Measurements from ENCODE around the gene RELN. TPM values are rescaled to one million over a fixed set of nuclear protein-coding genes. Genes with fewer than 3 reads are reported as not detected.

RELN gene
- total RNA-seq, 5 donors from 2014 or later (not counting 1 experiment from before 2014, with no cell fraction given): 0.20 to 0.50 (median 0.41) TPM; not detected in 2

GRCh38 chr7:103843689-103844480, 145.6 kb downstream of the RELN start:
- ATAC-seq (replicated peaks in 1 of 4): no peak
- H3K27ac Mint-ChIP-seq: no peak overlapping the region
- H3K36me3 Mint-ChIP-seq: no peaks in the 10 kb centered on the region
- no peaks in the 10 kb centered on the region for H3K9me3 ChIP-seq
- peaks cover 2 to 6% of the 10 kb centered on the region in 2 donors for H3K27me3 Mint-ChIP-seq
- DNase-seq: no peak
- CTCF ChIA-PET: interaction anchor here in 1 of 2 donors (0.7 kb wide), 1 partner anchor 68 kb away, joined by 3 read pairs; no protein-coding TSS in a partner anchor
- H3K9me3 Mint-ChIP-seq: peaks cover 0 to under 1% (median 0%) of the 10 kb centered on the region in 3 donors
- H3K4me1 Mint-ChIP-seq: no peaks in the 10 kb centered on the region
- H3K4me3 ChIP-seq (ENCODE audit: control insufficient read depth in 1 of 2, extremely low read depth in 1 of 2, low read length in 1 of 2): no peak overlapping the region
- H3K27me3 ChIP-seq (replicated peaks in 1 of 2; ENCODE audit: control insufficient read depth in 2 of 2, extremely low read depth in 1 of 2, insufficient read depth in 2 of 2, low read length in 1 of 2): no peaks in the 10 kb centered on the region
- no peaks in the 10 kb centered on the region for H3K36me3 ChIP-seq (ENCODE audit: control insufficient read depth in 2 of 2, extremely low read depth in 1 of 2, insufficient read depth in 1 of 2, low read length in 1 of 2)
- POLR2A ChIA-PET: no interaction called here
- H3K4me1 ChIP-seq (ENCODE audit: control insufficient read depth in 1 of 2, extremely low read depth in 1 of 2, insufficient read depth in 2 of 2, low read length in 2 of 2): no peaks in the 10 kb centered on the region
- no peak overlapping the region for H3K27ac ChIP-seq (ENCODE audit: low read length)
- 64% methylated on average over 2 of the region's 2 CpGs for WGBS (ENCODE audit: insufficient coverage)
- no peak overlapping the region for H3K4me3 Mint-ChIP-seq

- Histone ChIP-seq H3K4me1 (ENCODE audit: control insufficient read depth in 1 of 2, extremely low read depth in 1 of 2, insufficient read depth in 2 of 2, low read length in 2 of 2) (no peaks in the 10 kb centered on the region), H3K36me3 (ENCODE audit: control insufficient read depth in 2 of 2, extremely low read depth in 1 of 2, insufficient read depth in 1 of 2, low read length in 1 of 2) (no peaks in the 10 kb centered on the region), H3K9me3 (no peaks in the 10 kb centered on the region), H3K27ac (ENCODE audit: low read length) (no peak overlapping the region), H3K27me3 (replicated peaks in 1 of 2; ENCODE audit: control insufficient read depth in 2 of 2, extremely low read depth in 1 of 2, insufficient read depth in 2 of 2, low read length in 1 of 2) (no peaks in the 10 kb centered on the region), H3K4me3 (ENCODE audit: control insufficient read depth in 1 of 2, extremely low read depth in 1 of 2, low read length in 1 of 2) (no peak overlapping the region)
- no peak for DNase-seq
- ChIA-PET POLR2A (no interaction called here), CTCF (no interaction called here)
- Mint-ChIP-seq H3K4me1 (no peaks in the 10 kb centered on the region), H3K27me3 (peaks cover 7 to 13% of the 10 kb centered on the region in 2 donors), H3K27ac (no peak overlapping the region), H3K9me3 (no peaks in the 10 kb centered on the region), H3K36me3 (no peaks in the 10 kb centered on the region), H3K4me3 (no peak overlapping the region)
- ATAC-seq (replicated peaks in 1 of 4): no peak
- WGBS (ENCODE audit: insufficient coverage): no CpG with 5 or more reads among the region's 3 CpGs
These were observed 156.1 kb downstream of the RELN start for GRCh38 chr7:103833401-103833800.

GRCh38 chr7:103832438-103832837, 157.0 kb downstream of the RELN start:
- Mint-ChIP-seq H3K4me1 (no peaks in the 10 kb centered on the region), H3K36me3 (no peaks in the 10 kb centered on the region), H3K9me3 (no peaks in the 10 kb centered on the region), H3K27me3 (peaks cover 11 to 15% of the 10 kb centered on the region in 2 donors), H3K27ac (no peak overlapping the region), H3K4me3 (no peak overlapping the region)
- ChIA-PET POLR2A (no interaction called here), CTCF (no interaction called here)
- H3K36me3 ChIP-seq (ENCODE audit: control insufficient read depth in 2 of 2, extremely low read depth in 1 of 2, insufficient read depth in 1 of 2, low read length in 1 of 2): no peaks in the 10 kb centered on the region
- no peak for DNase-seq
- no peak overlapping the region for H3K27ac ChIP-seq (ENCODE audit: low read length)
- H3K27me3 ChIP-seq (replicated peaks in 1 of 2; ENCODE audit: control insufficient read depth in 2 of 2, extremely low read depth in 1 of 2, insufficient read depth in 2 of 2, low read length in 1 of 2): no peaks in the 10 kb centered on the region
- no peaks in the 10 kb centered on the region for H3K4me1 ChIP-seq (ENCODE audit: control insufficient read depth in 1 of 2, extremely low read depth in 1 of 2, insufficient read depth in 2 of 2, low read length in 2 of 2)
- no peak for ATAC-seq (replicated peaks in 1 of 4)
- H3K9me3 ChIP-seq: no peaks in the 10 kb centered on the region
- no peak overlapping the region for H3K4me3 ChIP-seq (ENCODE audit: control insufficient read depth in 1 of 2, extremely low read depth in 1 of 2, low read length in 1 of 2)
- 76% methylated on average over 2 of the region's 2 CpGs for WGBS (ENCODE audit: insufficient coverage)

- Histone ChIP-seq H3K36me3 (ENCODE audit: control insufficient read depth in 2 of 2, extremely low read depth in 1 of 2, insufficient read depth in 1 of 2, low read length in 1 of 2) (no peaks in the 10 kb centered on the region), H3K4me3 (ENCODE audit: control insufficient read depth in 1 of 2, extremely low read depth in 1 of 2, low read length in 1 of 2) (no peak overlapping the region), H3K4me1 (ENCODE audit: control insufficient read depth in 1 of 2, extremely low read depth in 1 of 2, insufficient read depth in 2 of 2, low read length in 2 of 2) (no peaks in the 10 kb centered on the region), H3K27me3 (replicated peaks in 1 of 2; ENCODE audit: control insufficient read depth in 2 of 2, extremely low read depth in 1 of 2, insufficient read depth in 2 of 2, low read length in 1 of 2) (no peaks in the 10 kb centered on the region), H3K9me3 (peaks cover 3% of the 10 kb centered on the region), H3K27ac (ENCODE audit: low read length) (no peak overlapping the region)
- H3K36me3 Mint-ChIP-seq: no peaks in the 10 kb centered on the region
- no peak for ATAC-seq (replicated peaks in 1 of 4)
- no peak overlapping the region for H3K27ac Mint-ChIP-seq
- H3K9me3 Mint-ChIP-seq: peaks cover 0 to 6% (median 0%) of the 10 kb centered on the region in 3 donors
- no peak overlapping the region for H3K4me3 Mint-ChIP-seq
- ChIA-PET CTCF (interaction anchor here in 1 of 2 donors (0.6 kb wide), 1 partner anchor 568 kb away, joined by 4 read pairs; no protein-coding TSS in a partner anchor), POLR2A (interaction anchor here in 1 of 2 donors (0.6 kb wide), 1 partner anchor 9 kb away, joined by 4 read pairs; no protein-coding TSS in a partner anchor)
- H3K27me3 Mint-ChIP-seq: peaks cover 6 to 8% of the 10 kb centered on the region in 2 donors
- DNase-seq: no peak
- no peaks in the 10 kb centered on the region for H3K4me1 Mint-ChIP-seq
These were observed 165.2 kb downstream of the RELN start for GRCh38 chr7:103824251-103824650.

- no CpG with 5 or more reads among the region's 1 CpG for WGBS (ENCODE audit: insufficient coverage)
- DNase-seq (no peak), ATAC-seq (replicated peaks in 1 of 4) (no peak)
- Histone ChIP-seq H3K9me3 (peaks cover 3% of the 10 kb centered on the region), H3K27me3 (replicated peaks in 1 of 2; ENCODE audit: control insufficient read depth in 2 of 2, extremely low read depth in 1 of 2, insufficient read depth in 2 of 2, low read length in 1 of 2) (no peaks in the 10 kb centered on the region), H3K36me3 (ENCODE audit: control insufficient read depth in 2 of 2, extremely low read depth in 1 of 2, insufficient read depth in 1 of 2, low read length in 1 of 2) (no peaks in the 10 kb centered on the region), H3K4me3 (ENCODE audit: control insufficient read depth in 1 of 2, extremely low read depth in 1 of 2, low read length in 1 of 2) (no peak overlapping the region), H3K4me1 (ENCODE audit: control insufficient read depth in 1 of 2, extremely low read depth in 1 of 2, insufficient read depth in 2 of 2, low read length in 2 of 2) (no peaks in the 10 kb centered on the region), H3K27ac (ENCODE audit: low read length) (no peak overlapping the region)
- no peak overlapping the region for H3K27ac Mint-ChIP-seq
- ChIA-PET CTCF (no interaction called here), POLR2A (no interaction called here)
- no peaks in the 10 kb centered on the region for H3K4me1 Mint-ChIP-seq
- no peaks in the 10 kb centered on the region for H3K36me3 Mint-ChIP-seq
- H3K4me3 Mint-ChIP-seq: no peak overlapping the region
- peaks cover 2 to 4% of the 10 kb centered on the region in 2 donors for H3K27me3 Mint-ChIP-seq
- H3K9me3 Mint-ChIP-seq: peaks cover 0 to 6% (median 0%) of the 10 kb centered on the region in 3 donors
These were observed 166.4 kb downstream of the RELN start for GRCh38 chr7:103823084-103823483.

- H3K36me3 Mint-ChIP-seq: no peaks in the 10 kb centered on the region
- Histone ChIP-seq H3K4me3 (ENCODE audit: control insufficient read depth in 1 of 2, extremely low read depth in 1 of 2, low read length in 1 of 2) (no peak overlapping the region), H3K9me3 (peaks cover 3% of the 10 kb centered on the region), H3K27ac (ENCODE audit: low read length) (no peak overlapping the region), H3K36me3 (ENCODE audit: control insufficient read depth in 2 of 2, extremely low read depth in 1 of 2, insufficient read depth in 1 of 2, low read length in 1 of 2) (no peaks in the 10 kb centered on the region), H3K4me1 (ENCODE audit: control insufficient read depth in 1 of 2, extremely low read depth in 1 of 2, insufficient read depth in 2 of 2, low read length in 2 of 2) (no peaks in the 10 kb centered on the region), H3K27me3 (replicated peaks in 1 of 2; ENCODE audit: control insufficient read depth in 2 of 2, extremely low read depth in 1 of 2, insufficient read depth in 2 of 2, low read length in 1 of 2) (peaks cover 0 to 3% of the 10 kb centered on the region in 2 experiments)
- ChIA-PET POLR2A (no interaction called here), CTCF (no interaction called here)
- peaks cover 0 to 6% (median 0%) of the 10 kb centered on the region in 3 donors for H3K9me3 Mint-ChIP-seq
- H3K27ac Mint-ChIP-seq: no peak overlapping the region
- no peak for ATAC-seq (replicated peaks in 1 of 4)
- H3K4me1 Mint-ChIP-seq: no peaks in the 10 kb centered on the region
- no peak overlapping the region for H3K4me3 Mint-ChIP-seq
- WGBS (ENCODE audit: insufficient coverage): no CpG with 5 or more reads among the region's 2 CpGs
- peaks cover 3 to 4% of the 10 kb centered on the region in 2 donors for H3K27me3 Mint-ChIP-seq
- no peak for DNase-seq
These were observed 168.4 kb downstream of the RELN start for GRCh38 chr7:103821092-103821491.
